GM18519 (cell line): ENCODE data around the gene ABHD8.
A peak's percentile ranks its signal among the peaks of the same experiment; 100 is the strongest.
"Not testable (repeated sequence)": the region's sequence is repeated elsewhere in the genome, so short reads cannot be mapped to it uniquely, and the experiment has no call there.

Experiments used
- ATAC-seq: cut with Tn5 transposase; IDR thresholded peaks from one replicate; pipeline ENCODE4 v1.9.1; 2021; ENCODE audit warnings: mild to moderate bottlenecking, moderate library complexity; ENCODE audit not compliant: unreplicated experiment, low FRiP score

ABHD8 gene

GRCh38 chr19:17275441-17276175 is 27.6 kb downstream of the ABHD8 start:
- no peak for ATAC-seq

- ATAC-seq: not testable (repeated sequence)
Observed at GRCh38 chr19:17274892-17275291, 28.3 kb downstream of the ABHD8 start.

GRCh38 chr19:17268754-17269153 is 34.5 kb downstream of the ABHD8 start:
- ATAC-seq: no peak

GRCh38 chr19:17266975-17267788 is 36.0 kb downstream of the ABHD8 start, which contains the start of gene BABAM1:
Gene BABAM1, plus strand, starts transcription at chr19:17267443. Its CDS starts 1,364 bp downstream, at chr19:17268807.
- ATAC-seq: peak; percentile 81

- no peak for ATAC-seq
Observed at GRCh38 chr19:17266589-17266974, 36.6 kb downstream of the ABHD8 start.

GRCh38 chr19:17266026-17266425 is 37.2 kb downstream of the ABHD8 start:
- no peak for ATAC-seq

- no peak for ATAC-seq
Observed at GRCh38 chr19:17264641-17264979, 38.6 kb downstream of the ABHD8 start, which contains the start of gene USHBP1. Gene USHBP1, minus strand, starts transcription at chr19:17264745. Its CDS starts 446 bp downstream, at chr19:17264299.

GRCh38 chr19:17263712-17264640 is 39.2 kb downstream of the ABHD8 start:
- ATAC-seq: no peak

- no peak for ATAC-seq
Observed at GRCh38 chr19:17262557-17262956, 40.7 kb downstream of the ABHD8 start.

GRCh38 chr19:17260842-17261325 is 42.3 kb downstream of the ABHD8 start:
- ATAC-seq: no peak

GRCh38 chr19:17259934-17260333 is 43.3 kb downstream of the ABHD8 start:
- no peak for ATAC-seq

GRCh38 chr19:17259118-17259780 is 44.0 kb downstream of the ABHD8 start:
- no peak for ATAC-seq

GRCh38 chr19:17256130-17256529 is 47.1 kb downstream of the ABHD8 start:
- no peak for ATAC-seq

GRCh38 chr19:17255150-17255621 is 48.0 kb downstream of the ABHD8 start:
- ATAC-seq: no peak

GRCh38 chr19:17254636-17255035 is 48.6 kb downstream of the ABHD8 start:
- no peak for ATAC-seq

GRCh38 chr19:17249887-17250548 is 53.2 kb downstream of the ABHD8 start:
- ATAC-seq: no peak

GRCh38 chr19:17248011-17248776 is 55.0 kb downstream of the ABHD8 start:
- ATAC-seq: no peak

- ATAC-seq: no peak
Observed at GRCh38 chr19:17246681-17247425, 56.4 kb downstream of the ABHD8 start.
